ENCODE data around the gene PRR14. TPM values are rescaled to one million over a fixed set of nuclear protein-coding genes. Genes with fewer than 3 reads are reported as not detected.

The PRR14 gene
- total and polyA plus RNA-seq, 12 donors = 9.6 to 204 (median 39.3) TPM

- Histone ChIP-seq H3K36me3 (replicated peaks in 1 of 2) (peaks cover 0 to 91% of the 10 kb centered on the region in 2 donors), H3K27ac (no peak overlapping the region), H3K4me1 (replicated peaks in 1 of 2) (peaks cover 7 to 22% of the 10 kb centered on the region in 2 donors), H3K27me3 (no peaks in the 10 kb centered on the region), H3K4me3 (no peak overlapping the region), H3K9me3 (replicated peaks in 1 of 3) (no peaks in the 10 kb centered on the region)
- TF ChIP-seq POLR2A (IDR thresholded peaks at IDR 0.05) (no peak), CTCF (IDR thresholded peaks at IDR 0.05) (no peak)
- no peak for DNase-seq
- WGBS, 4 donors = 69 to 84% (median 71%) methylated on average over 6 to 7 of the region's 7 CpGs
- intact Hi-C loops (cut with DNase I) = no loop called here
Measured at GRCh38 chr16:30666681-30667080, 15.9 kb downstream of the PRR14 start.

DNA sequence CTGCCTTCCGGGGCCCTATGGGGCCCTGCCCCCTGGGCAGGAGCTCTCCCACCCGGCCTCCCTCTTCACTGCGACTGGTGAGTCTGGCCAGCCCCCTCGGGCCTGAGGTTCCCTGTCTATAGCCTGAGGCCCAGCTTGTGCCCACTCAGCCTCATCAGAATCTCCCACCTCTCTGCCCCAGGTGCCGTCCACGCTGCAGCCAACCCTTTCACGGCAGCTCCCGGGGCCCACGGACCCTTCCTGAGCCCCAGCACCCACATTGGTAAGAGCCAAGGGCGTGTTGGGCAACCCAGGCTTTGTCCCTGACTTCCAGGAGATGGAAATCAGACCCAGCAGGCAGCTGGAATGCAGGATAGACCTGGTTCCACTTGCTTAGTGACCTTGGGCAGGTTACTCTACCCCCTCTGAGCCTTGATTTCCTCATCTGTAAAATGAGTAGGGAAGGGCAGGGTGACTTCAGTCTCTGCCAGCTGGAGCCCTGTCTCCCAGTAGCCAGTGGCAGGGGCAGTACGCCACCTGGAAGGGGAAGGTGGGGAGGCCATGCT lies 16.7 kb downstream of the PRR14 start:
- Histone ChIP-seq H3K9me3 (replicated peaks in 1 of 3) (no peaks in the 10 kb centered on the region), H3K4me1 (replicated peaks in 1 of 2) (peaks cover 7 to 14% of the 10 kb centered on the region in 2 donors), H3K4me3 (no peak overlapping the region), H3K27me3 (no peaks in the 10 kb centered on the region), H3K27ac (no peak overlapping the region), H3K36me3 (replicated peaks in 1 of 2) (peaks cover 0 to 84% of the 10 kb centered on the region in 2 donors)
- DNase-seq = peak in 1 of 7 donors; percentile 28
- WGBS, 4 donors = 72 to 86% (median 82%) methylated on average over 6 to 11 of the region's 11 CpGs
- intact Hi-C loops (cut with DNase I) = no loop called here
- TF ChIP-seq POLR2A (IDR thresholded peaks at IDR 0.05) = no peak
- no peak for TF ChIP-seq CTCF (IDR thresholded peaks at IDR 0.05)

GRCh38 chr16:30668393-30668792 lies 17.6 kb downstream of the PRR14 start:
- WGBS, 4 donors = 83 to 91% (median 85%) methylated on average over 5 to 12 of the region's 12 CpGs
- H3K27ac ChIP-seq = no peak overlapping the region
- H3K4me3 ChIP-seq = no peak overlapping the region
- no peaks in the 10 kb centered on the region for H3K9me3 ChIP-seq (replicated peaks in 1 of 3)
- H3K27me3 ChIP-seq = no peaks in the 10 kb centered on the region
- peaks cover 6% of the 10 kb centered on the region in 2 donors for H3K4me1 ChIP-seq (replicated peaks in 1 of 2)
- DNase-seq = no peak
- intact Hi-C loops (cut with DNase I) = no loop called here
- H3K36me3 ChIP-seq (replicated peaks in 1 of 2) = peaks cover 0 to 74% of the 10 kb centered on the region in 2 donors
- TF ChIP-seq CTCF (IDR thresholded peaks at IDR 0.05) (no peak), POLR2A (IDR thresholded peaks at IDR 0.05) (no peak)

GRCh38 chr16:30669026-30669902 lies 18.5 kb downstream of the PRR14 start:
- Histone ChIP-seq H3K4me3 (no peak overlapping the region), H3K36me3 (replicated peaks in 1 of 2) (peaks cover 0 to 68% of the 10 kb centered on the region in 2 donors), H3K27me3 (no peaks in the 10 kb centered on the region), H3K27ac (no peak overlapping the region), H3K4me1 (replicated peaks in 1 of 2) (no peaks in the 10 kb centered on the region), H3K9me3 (replicated peaks in 1 of 3) (no peaks in the 10 kb centered on the region)
- intact Hi-C loops (cut with DNase I) = no loop called here
- TF ChIP-seq CTCF (IDR thresholded peaks at IDR 0.05) (no peak), POLR2A (IDR thresholded peaks at IDR 0.05) (no peak)
- 88 to 94% (median 89%) methylated on average over 13 to 41 of the region's 41 CpGs for WGBS, 4 donors
- DNase-seq = no peak

Measured in adrenal gland (tissue), 12 donors.